ENCODE measurements around the gene ZFYVE28. TPM values are rescaled to one million over a fixed set of nuclear protein-coding genes. Genes with fewer than 3 reads are reported as not detected.

ZFYVE28 gene
- total RNA-seq, 4 donors from 2014 or later: 20.6 to 153 (median 63.2) TPM

GRCh38 chr4:2247128-2248043 is 171.1 kb downstream of the ZFYVE28 start:
- Histone ChIP-seq H3K4me3 (no peak overlapping the region), H3K27ac (no peak overlapping the region), H3K9me3 (no peaks in the 10 kb centered on the region), H3K27me3 (no peaks in the 10 kb centered on the region), H3K4me1 (peaks cover 0 to 27% (median 0%) of the 10 kb centered on the region in 4 donors), H3K36me3 (peaks cover 0 to 44% (median 0%) of the 10 kb centered on the region in 3 donors)
- TF ChIP-seq, protein P1, sequence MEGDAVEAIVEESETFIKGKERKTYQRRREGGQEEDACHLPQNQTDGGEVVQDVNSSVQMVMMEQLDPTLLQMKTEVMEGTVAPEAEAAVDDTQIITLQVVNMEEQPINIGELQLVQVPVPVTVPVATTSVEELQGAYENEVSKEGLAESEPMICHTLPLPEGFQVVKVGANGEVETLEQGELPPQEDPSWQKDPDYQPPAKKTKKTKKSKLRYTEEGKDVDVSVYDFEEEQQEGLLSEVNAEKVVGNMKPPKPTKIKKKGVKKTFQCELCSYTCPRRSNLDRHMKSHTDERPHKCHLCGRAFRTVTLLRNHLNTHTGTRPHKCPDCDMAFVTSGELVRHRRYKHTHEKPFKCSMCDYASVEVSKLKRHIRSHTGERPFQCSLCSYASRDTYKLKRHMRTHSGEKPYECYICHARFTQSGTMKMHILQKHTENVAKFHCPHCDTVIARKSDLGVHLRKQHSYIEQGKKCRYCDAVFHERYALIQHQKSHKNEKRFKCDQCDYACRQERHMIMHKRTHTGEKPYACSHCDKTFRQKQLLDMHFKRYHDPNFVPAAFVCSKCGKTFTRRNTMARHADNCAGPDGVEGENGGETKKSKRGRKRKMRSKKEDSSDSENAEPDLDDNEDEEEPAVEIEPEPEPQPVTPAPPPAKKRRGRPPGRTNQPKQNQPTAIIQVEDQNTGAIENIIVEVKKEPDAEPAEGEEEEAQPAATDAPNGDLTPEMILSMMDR (IDR thresholded peaks at IDR 0.05): no peak
- no peak for TF ChIP-seq POLR2A (IDR thresholded peaks at IDR 0.05)
- peak in 2 of 3 donors; percentile 10 to 40 for DNase-seq

DNA sequence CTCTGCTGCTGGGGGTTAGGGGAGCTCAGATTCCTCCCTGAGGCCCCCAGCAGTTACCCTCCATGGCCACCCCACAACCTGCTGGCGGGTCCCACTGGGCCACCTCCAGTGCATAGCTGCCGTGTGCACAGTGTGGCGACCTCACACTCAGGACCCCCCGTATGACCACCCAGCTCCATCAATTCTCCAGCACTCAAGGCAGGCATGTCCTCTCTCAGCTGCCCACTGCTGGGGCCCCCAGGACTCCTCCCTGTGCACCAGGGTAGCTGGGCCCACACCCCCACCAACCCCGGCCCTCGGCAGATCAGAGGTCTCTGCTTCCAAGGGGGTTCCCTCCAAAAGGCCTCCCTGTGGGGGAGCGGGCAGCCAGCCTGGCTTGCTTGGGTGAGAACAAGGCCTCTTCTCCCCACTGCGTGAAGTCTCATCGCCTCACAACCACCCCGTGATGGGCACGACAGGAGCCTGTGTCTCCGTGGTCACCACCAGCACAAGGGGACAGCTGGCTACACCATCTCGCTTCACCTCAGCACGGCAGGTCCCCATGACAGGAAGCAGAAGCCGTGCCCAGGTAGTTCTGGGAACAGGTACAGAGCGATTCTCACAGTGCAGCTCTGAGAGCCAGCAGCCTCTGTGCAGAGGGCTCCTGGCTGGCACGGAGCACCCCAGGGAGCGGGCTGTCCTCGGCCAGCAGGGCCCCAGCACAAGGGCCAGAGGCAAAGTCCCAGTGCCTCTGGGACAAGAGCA is 171.9 kb downstream of the ZFYVE28 start:
- Histone ChIP-seq H3K4me3 (no peak overlapping the region), H3K9me3 (no peaks in the 10 kb centered on the region), H3K27ac (no peak overlapping the region), H3K36me3 (peaks cover 0 to 35% (median 0%) of the 10 kb centered on the region in 3 donors), H3K27me3 (no peaks in the 10 kb centered on the region), H3K4me1 (peaks cover 0 to 30% (median 0%) of the 10 kb centered on the region in 4 donors)
- TF ChIP-seq, protein P1 (IDR thresholded peaks at IDR 0.05): no peak
- no peak for TF ChIP-seq POLR2A (IDR thresholded peaks at IDR 0.05)
- peak in 1 of 3 donors; percentile 12 for DNase-seq

DNA sequence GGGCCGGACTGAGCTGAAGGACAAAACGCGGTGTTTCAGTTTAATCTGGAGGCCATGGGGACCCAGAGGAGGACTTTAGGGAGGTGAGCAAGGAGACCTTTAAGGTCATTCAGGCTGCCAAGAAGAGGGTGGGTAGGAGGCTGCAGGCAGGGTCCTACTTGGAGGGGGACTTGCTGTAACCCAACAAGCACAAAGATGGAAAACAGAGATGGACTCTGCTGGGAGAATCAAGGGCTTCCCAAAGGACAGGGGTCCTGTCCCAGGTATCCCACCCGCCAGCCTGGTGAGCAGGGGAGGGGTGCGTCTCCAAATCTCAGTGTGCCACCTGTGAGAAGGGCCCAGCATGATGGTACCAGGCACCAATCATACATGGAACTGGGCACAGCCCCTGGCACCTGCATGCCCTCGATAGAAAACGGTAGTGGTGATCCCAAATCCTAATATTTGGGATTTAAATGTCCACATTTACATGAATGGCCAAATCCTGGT is 172.6 kb downstream of the ZFYVE28 start:
- H3K27ac ChIP-seq: no peak overlapping the region

GRCh38 chr4:2245057-2245786 is 173.2 kb downstream of the ZFYVE28 start:
- H3K27ac ChIP-seq: no peak overlapping the region
- H3K27me3 ChIP-seq: no peaks in the 10 kb centered on the region
- H3K4me1 ChIP-seq: peaks cover 0 to 41% (median 4%) of the 10 kb centered on the region in 4 donors
- H3K36me3 ChIP-seq: peaks cover 0 to 22% (median 0%) of the 10 kb centered on the region in 3 donors
- TF ChIP-seq, protein P1 (IDR thresholded peaks at IDR 0.05): no peak
- TF ChIP-seq POLR2A (IDR thresholded peaks at IDR 0.05): no peak
- H3K4me3 ChIP-seq: no peak overlapping the region
- peak in 1 of 3 donors; percentile 13 for DNase-seq
- no peaks in the 10 kb centered on the region for H3K9me3 ChIP-seq

More for the DNA sequence above, 172.6 kb downstream of the ZFYVE28 start:
- peaks cover 0 to 28% (median 0%) of the 10 kb centered on the region in 3 donors for H3K36me3 ChIP-seq
- peaks cover 0 to 35% (median under 1%) of the 10 kb centered on the region in 4 donors for H3K4me1 ChIP-seq
- peak in 1 of 3 donors; percentile 12 for DNase-seq
- no peaks in the 10 kb centered on the region for H3K27me3 ChIP-seq
- no peak overlapping the region for H3K4me3 ChIP-seq
- H3K9me3 ChIP-seq: no peaks in the 10 kb centered on the region
- TF ChIP-seq, protein P1 (IDR thresholded peaks at IDR 0.05): no peak
- no peak for TF ChIP-seq POLR2A (IDR thresholded peaks at IDR 0.05)

All from Peyer's patch (tissue), 4 donors.